GM18868 (cell line): ENCODE data around the gene METTL9.
"Not testable (repeated sequence)": the region's sequence is repeated elsewhere in the genome, so short reads cannot be mapped to it uniquely, and the experiment has no call there.

Experiments
- ATAC-seq: cut with Tn5 transposase; IDR thresholded peaks from one replicate; pipeline ENCODE4 v1.9.1; 2021; ENCODE audit warnings: mild to moderate bottlenecking, moderate library complexity; ENCODE audit not compliant: unreplicated experiment

Gene METTL9

DNA sequence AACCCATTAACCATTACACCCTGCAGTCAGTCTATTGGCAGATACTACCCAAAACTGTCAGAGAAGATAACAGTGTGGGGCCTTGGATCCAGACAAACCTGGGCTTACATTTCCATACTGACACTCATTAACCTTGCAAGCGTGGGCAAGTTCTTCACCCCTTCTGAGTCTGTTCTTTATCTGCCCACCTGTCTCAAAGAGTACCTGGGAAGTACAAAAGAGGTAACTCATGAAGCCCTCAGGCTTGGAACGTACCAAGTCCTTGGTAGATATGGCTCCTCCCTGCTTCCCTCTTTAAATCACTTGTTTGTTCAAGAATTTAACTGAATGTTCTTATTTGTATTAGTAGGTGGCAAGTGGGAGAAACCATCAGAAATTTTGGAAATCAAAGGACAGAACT lies 55.5 kb downstream of the METTL9 start:
- ATAC-seq, result no peak

DNA sequence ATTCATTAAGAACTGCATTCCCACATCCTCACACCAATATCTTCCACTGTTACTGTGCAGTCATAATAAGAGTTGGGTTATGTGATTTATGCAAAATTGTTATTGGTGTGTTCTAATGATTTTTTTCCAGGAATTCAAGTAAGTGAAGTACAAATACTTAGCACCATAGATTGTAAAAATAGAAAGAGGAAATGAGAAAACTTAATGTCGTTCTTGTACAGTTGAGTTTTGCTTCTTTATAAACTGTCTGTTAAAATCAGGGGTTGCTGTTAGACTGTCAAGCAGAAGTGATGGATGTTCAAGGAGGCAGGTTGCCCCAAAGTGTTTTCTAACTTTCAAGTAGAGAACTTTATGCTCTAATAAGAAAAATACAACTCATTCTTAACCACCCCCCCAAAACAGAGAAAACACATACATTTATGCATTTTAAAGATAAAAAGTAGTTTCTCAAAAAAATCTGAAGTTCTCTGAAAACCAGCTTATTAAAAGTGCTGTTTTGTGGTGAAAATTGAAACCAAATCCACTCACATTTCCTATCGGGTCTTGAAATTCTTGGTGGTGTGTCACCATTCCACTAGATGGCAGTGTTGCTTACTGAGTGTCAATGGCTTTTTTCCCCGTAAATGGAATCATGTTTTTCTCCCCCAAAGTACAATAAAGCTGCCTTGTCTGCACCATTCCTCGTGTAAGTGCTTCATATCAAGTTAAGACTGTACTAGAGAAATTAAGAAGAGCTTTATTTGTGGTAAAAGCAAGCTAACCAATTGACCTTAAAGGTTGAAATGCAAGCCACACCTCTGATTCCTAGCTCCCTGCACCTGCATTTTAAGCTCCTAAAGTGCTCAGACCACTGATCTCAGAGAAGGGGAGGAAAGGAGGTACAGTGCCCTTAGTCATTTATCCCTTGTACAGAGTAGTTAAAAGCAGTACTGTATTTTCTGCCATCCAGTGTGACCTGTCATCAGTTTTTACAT lies 57.7 kb downstream of the METTL9 start:
- ATAC-seq, result peak; percentile 37

DNA sequence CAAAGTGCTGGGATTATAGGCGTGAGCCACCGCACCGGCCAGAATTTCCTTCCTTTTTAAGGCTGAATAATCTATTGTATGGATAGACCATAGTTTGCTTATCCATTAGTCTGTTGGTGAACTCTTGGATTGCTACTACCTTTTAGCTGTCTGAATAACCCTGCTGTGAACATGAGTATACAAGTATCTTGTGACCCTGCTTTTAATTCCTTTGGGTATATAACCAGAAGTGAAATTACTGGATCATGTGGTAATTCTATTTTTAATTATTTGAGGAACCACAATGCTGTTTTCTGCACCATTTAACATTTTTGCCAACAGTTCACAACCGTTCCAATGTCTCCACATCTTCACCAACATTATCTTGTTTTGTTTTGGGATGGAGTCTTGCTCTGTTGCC lies 59.7 kb downstream of the METTL9 start:
- ATAC-seq, result no peak

DNA sequence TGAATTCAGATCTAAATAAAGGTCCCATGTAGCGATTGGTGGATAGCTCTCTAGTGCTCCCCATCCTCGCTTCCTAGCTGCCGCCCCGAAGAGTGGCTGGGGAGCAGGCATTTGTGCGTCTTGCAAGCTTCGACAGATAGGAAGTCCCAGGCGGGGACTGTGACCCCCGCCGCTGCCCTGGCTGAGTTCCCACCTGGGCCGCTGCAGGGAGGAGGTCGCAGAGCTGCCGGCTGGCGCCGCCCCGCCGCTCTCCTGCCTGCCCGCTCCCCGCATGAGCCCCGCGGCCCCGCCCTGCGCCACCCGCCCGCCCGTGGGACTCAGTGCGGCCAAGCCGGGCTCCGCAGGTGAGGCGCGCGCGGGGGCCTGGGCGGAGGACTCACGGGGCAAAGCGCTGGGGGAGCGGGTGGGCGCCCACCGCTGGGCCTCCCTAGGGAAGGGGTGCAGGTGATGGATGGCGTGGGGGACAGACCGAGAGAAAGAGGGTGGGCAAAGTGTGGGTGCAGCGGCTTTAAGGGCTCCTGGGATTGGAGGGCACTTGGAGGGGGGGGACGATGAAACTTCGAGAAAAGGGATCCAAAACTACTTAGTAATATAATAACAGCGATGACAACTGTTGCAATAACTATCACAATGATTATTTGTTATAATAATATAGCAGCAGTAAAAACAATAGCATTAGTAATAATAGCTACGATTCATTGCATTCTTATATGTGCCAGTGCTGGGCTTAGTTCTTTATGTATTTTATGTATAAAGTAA lies 64.7 kb downstream of the METTL9 start, which contains the start of gene OTOA:
Gene OTOA (plus strand): TSS at position 80 of the 759 bp plus-strand sequence. CDS start 14,547 bp downstream, outside the sequence.
- ATAC-seq, result no peak

DNA sequence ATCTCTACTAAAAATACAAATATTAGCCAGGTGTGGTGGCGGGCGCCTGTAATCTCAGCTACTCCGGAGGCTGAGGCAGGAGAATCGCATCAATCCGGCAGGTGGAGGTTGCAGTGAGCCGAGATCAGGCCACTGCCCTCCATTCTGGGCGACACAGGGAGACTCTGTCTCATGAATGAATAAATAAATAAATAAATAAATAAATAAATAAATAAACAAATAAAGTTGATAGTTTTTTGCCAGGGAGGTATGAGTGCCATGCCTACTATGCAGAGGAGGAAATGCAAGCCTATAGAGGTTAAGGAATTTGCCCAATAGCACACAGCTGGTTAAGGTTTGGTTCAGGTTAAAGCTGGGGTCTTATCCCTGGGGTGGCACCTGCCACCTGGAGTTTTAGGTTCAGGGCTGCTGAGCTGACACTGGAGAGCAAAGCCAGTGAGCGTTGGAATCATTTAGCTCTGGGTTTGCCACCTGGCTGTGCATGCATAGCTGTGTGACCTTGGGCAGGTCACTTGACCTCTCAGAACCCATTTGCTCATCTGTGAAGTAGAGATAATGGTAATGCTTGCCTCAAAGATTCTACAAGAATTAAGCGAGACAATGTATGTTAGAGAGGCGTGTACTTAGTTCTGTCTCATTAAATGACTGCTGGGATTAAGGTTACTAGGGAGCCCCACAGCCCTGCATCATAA lies 65.6 kb downstream of the METTL9 start:
- no peak for ATAC-seq

DNA sequence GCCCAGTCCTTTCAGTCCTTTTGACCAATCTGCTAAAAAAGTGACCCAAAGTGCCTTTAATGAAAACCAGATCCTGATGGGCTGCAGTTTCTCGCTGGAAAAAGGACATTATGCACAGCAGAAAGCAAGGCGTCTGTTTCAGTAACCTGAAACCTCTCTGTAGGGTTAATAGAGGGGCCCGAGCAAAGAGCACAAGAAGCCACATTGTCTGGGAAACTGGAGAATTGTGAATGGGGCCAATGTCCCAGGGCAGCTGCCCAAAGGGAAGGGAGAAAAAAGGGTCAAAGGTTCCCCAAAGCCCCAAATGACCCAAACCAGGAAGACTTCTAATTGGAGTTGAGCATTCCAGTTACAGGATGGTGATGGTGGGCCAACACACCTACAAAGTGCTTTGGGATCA lies 67.4 kb downstream of the METTL9 start:
- ATAC-seq, result no peak

DNA sequence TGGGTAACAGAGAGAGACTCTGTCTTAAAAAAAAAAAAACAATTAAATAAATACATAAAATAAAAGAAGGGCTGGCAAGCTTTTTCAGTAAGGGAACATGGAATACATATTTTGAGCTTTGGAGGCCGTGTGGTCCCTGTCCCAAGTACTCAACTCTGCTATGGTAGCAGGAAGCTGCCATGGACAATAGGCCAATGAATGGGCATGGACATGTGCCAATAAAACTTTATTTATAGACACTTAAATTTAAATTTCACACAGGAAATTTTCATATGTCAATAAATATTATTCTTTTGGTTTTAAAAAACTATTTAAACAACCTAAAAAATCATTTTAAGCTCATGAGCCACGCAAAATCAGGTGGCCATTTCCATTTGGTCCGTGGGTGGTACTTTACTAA lies 68.2 kb downstream of the METTL9 start:
- no peak for ATAC-seq

DNA sequence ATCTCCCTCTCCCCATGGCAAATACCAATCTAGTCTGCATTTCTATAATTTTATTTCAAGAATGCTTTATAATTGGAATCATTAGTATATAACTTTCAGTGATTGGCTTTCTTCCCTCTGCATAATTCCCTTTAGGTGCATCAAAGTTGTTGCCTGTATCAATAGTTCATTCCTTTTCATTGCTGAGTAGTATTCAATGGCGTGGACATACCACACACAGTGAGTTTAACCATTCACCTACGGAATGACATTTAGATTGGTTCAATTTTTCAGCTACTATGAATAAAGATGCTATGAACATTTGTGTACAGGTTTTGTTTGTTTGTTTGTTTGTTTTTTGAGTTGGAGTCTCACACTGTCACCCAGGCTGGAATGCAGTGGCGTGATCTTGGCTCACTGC lies 74.1 kb downstream of the METTL9 start:
- no peak for ATAC-seq

DNA sequence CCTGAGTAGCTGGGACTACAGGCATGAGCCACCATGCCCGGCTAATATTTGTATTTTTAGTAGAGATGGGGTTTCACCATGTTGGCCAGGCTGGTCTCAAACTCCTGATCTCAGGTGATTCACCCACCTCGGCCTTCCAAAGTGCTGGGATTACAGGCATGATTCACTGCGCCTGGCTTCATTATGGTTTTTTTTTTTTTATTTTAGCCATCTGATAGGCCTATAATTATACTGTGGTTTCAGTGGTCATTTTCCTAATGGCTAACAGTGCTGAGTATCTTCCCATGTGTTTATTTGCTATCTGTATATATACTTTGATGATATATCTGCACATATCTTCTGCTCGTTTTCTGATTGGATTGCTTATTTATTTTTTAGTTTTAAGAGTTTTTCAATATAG lies 75.1 kb downstream of the METTL9 start:
- not testable (repeated sequence) for ATAC-seq

DNA sequence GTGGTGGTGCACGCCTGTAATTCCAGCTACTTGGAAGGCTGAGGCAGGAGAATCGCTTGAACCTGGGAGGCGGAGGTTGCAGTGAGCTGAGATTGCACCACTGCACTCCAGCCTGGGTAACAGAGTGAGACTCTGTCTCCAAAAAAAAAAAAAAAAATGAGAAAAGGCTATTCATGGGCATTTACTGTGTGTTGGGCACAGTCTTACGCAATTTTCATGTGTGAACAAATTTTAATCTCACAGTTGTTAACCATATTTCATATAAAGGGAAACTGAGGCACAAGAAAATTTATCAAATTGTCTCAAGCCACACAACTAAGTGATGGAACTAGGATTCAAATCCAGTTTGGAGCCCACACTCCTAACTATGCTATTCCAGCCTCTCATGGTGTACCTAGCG lies 81.3 kb downstream of the METTL9 start:
- ATAC-seq, result not testable (repeated sequence)

DNA sequence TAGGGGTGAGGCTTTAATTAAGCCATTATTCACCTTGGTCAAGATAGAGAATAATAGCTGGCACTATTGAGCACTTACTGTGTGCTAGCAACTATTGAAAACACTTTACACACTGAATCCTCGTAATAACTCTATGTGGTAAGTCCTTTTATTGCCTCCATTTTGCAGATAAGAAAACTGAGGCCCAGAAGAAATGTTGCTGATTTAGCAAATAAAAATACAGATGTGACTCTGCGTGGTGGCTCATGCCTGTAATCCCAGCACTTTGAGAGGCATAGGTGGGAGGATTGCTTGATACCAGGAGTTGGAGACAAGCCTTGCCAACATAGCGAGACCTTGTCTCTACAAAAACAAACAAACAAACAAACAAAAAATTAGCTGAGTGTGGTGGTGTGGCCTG lies 83.8 kb downstream of the METTL9 start:
- ATAC-seq, result no peak

DNA sequence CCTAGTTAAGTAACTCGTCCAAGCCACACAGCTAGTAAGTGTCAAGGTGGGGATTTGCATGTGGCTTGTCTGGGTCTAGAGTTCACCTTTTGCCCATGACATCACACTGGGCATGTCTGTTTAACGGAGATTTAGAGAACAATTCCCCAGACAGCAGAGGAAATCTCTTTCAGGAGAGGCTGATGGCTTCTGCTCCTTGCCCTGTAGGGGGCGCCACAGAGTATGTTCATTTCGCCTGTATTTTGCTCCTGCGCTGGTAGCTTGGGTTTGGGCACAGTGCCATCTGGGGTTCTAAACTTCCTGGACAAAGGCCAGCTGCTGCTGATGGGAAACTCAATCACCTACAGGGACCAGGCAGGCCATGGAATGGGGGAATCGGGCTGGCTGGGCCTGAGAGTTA lies 84.8 kb downstream of the METTL9 start:
- ATAC-seq, result no peak

DNA sequence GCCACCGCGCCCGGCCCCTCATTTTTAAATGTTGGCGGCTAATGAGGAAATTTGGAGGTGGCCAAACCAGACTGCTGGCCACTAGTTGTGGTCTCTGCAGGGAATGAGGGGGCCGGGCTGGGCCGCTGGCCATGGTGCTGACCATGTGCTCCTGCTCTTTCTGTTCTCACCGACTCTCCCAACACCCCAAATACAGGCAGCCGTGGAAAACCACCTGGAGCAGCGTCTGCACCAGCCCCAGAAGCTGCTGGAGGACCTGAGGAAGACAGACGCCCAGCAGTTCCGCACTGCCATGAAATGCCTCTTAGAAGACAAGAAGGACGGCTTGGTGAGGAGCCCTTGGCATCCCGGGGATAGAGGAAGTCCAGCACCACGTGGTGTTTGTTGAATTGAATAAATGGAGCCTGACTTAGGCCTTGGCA lies 85.7 kb downstream of the METTL9 start:
- no peak for ATAC-seq

DNA sequence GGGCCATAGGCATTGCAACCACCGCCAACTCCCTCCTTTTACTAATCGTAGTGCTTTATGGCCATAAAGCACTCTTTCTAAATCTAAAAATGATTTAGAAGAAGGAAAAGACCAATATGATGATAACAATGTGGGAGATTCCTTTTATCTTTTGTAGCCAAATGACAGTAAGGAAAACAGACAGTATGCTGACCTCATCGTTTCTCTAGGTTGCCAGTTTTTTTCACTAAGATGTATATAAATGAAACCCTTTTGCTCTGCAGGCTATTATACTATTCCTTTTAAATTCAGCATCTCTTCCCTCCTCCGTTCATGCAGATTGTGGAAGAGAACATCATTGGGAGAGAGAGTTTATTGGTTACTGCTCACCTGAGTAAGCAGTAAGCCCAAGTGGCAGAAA lies 89.7 kb downstream of the METTL9 start:
- ATAC-seq, result no peak

DNA sequence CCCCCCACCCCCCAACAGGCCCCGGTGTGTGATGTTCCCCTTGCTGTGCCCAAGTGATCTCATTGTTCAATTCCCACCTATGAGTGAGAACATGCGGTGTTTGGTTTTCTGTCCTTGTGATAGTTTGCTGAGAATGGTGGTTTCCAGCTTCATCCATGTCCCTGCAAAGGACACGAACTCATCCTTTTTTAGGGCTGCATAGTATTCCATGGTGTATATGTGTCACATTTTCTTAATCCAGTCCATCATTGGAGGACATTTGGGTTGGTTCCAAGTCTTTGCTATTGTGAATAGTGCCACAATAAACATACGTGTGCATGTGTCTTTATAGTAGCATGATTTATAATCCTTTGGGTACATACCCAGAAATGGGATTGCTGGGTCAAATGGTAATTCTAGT lies 91.6 kb downstream of the METTL9 start:
- ATAC-seq, result not testable (repeated sequence)

DNA sequence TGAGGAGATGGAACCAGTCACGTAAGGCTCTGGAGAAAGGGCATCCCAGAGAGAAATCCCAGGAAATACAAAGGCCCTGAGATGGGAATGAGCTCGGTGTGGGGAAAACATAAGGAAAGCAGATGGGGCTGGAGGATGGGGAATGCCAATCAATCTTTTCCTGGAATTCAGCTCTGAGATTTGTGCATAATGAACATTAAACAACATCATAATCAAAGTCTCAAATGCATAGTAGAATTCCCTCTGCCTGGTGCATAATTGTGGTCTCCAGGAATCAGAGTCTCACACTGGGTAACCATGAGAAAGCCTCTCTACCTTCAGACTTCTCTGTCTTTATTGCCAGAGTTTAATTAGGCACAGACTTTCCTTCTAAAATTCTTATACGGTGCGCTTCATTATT lies 95.2 kb downstream of the METTL9 start:
- ATAC-seq, result no peak

DNA sequence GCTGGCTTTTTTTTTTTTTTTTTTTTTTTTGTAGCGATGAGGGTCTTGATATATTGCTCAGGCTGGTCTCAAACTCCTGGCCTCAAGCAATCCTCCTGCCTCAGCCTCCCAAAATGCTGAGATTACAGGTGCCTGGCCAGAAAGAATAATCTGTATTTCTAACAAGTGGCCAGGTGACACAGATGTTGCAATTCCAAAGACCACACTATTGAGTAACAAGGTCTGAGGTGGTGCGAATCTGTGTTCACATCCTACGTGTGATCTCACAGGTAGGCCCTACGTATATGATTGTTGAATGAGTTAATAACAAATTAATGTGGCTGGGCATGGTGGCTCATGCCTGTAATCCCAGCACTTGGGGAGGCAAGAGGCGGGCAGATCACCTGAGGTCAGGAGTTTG lies 97.7 kb downstream of the METTL9 start:
- ATAC-seq, result no peak

DNA sequence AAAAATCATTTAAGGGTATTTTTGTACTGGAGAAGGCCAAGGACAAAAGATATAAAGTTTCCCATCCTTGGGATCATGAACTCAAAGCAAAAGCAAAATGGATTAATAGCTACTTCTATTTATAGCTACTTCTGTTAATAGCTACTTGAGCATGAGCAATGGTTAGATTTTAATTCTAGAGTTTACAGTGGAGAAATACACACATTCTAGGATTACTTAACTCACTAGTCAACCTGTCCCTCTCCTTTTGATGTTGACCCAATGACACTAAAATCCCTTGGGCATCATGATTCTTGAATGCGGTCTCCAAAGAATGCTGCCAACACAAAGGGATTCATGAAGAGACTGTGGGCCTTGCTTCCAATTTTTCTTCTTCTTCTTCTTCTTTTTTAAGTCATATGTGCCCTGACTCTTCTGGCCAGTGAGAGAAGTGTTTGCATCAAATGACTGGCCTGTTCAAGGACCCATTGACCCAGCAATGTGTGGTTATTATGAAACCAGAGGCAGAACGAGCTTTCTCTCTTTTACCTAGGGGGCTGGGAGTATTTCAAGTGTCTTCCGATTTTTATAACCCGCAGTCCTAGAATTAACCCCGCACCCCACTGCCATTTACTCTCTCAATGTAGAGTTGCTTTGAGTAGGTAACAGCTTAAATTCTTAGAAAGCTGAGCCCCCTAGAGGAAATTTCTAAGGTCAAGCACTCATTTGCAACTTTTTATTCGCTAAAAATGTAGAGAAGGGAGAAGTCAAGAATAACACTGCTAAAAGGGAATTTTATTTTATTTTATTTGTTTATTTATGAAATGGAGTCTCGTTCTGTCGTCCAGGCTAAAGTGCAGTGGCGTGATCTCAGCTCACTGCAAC lies 99.0 kb downstream of the METTL9 start:
- ATAC-seq, result no peak

DNA sequence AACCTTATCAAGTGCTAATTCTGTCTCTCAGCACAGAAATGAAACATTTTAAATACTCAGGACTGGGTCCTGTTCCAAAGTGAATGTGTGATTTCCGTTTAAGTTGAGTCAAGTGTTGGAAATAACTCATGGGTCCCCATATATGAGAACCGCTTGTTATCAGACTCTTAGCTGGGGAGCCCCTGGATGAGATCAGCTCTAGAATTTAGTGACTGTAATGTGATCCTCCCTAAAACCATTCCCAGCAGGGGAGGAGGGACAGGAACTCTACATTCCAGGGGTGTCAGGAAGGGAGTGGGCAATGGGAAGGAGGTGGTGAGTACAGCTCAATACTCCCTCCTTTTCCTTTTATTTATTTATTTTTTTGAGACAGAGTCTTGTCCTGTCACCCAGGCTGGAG lies 101.9 kb downstream of the METTL9 start:
- ATAC-seq, result no peak

DNA sequence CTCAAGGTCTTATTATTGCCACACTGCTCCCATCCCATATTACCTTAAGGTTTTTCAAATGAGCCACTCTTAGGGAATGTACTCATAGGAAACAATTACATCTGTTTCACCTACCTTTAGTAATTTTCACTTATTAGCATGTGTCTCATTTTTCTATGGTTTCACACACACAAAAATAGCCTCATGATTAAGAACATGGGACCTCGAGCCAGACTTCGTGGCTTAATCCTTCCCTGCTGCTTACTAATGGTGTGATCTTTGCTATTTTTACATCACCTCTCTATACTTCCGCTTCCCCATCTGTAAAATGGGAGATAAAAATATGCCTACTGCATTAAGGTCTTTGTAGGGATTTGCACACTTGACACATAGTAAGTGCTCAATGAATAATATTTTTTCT lies 102.9 kb downstream of the METTL9 start:
- ATAC-seq, result no peak
